Mammary epithelial cell (primary cell): Measurements from ENCODE around the gene FBXL12.

Source experiments
- EZH2 ChIP-seq: IDR thresholded peaks from 2 replicates; pipeline ENCODE4 v1.6.1; 2012; ENCODE audit warnings: low read length, inconsistent platforms, borderline replicate concordance
- TF ChIP-seq, protein P1 (sequence below), 2 donors: IDR thresholded peaks in 1 of 2; conservative IDR thresholded peaks in 1 of 2; 2 replicates each; pipeline ENCODE4 v1.5.1; 2011 to 2012; ENCODE audit warnings: inconsistent platforms in 2 of 2, low read length in 2 of 2, mild to moderate bottlenecking in 2 of 2, control low read depth in 1 of 2, low read depth in 1 of 2; ENCODE audit not compliant: insufficient read depth in 1 of 2; ENCODE audit errors: extremely low read depth in 1 of 2

DNA sequence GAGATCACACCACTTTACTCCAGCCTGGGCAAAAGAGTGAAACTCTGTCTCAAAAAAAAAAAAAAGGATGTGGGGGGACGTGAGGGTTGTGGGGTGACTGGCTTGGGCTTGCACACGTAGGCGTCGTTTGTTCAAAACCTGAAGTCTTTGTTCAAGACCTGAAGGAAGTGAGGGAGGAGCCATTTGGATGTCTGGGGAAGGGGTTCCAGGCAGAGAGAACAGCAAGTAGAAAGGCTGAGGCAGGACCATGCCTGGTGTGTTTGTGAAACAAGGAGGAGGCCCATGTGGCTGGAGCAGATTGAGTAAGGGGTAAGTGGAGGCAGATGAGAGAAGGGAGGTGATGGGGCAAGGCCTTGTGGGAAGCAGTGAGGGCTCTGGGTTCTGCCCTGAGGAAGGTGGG is 44.1 kb upstream of the FBXL12 start:
- TF ChIP-seq, protein P1, sequence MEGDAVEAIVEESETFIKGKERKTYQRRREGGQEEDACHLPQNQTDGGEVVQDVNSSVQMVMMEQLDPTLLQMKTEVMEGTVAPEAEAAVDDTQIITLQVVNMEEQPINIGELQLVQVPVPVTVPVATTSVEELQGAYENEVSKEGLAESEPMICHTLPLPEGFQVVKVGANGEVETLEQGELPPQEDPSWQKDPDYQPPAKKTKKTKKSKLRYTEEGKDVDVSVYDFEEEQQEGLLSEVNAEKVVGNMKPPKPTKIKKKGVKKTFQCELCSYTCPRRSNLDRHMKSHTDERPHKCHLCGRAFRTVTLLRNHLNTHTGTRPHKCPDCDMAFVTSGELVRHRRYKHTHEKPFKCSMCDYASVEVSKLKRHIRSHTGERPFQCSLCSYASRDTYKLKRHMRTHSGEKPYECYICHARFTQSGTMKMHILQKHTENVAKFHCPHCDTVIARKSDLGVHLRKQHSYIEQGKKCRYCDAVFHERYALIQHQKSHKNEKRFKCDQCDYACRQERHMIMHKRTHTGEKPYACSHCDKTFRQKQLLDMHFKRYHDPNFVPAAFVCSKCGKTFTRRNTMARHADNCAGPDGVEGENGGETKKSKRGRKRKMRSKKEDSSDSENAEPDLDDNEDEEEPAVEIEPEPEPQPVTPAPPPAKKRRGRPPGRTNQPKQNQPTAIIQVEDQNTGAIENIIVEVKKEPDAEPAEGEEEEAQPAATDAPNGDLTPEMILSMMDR (conservative IDR thresholded peaks at IDR 0.05 in 1 of 2, IDR thresholded peaks at IDR 0.05 in 1 of 2; ENCODE audit: extremely low read depth in 1 of 2, insufficient read depth in 1 of 2, low read depth in 1 of 2, low read length in 2 of 2): no peak
- TF ChIP-seq EZH2: no peak
